H1 (cell line): ENCODE results near the gene ELP4. TPM values are rescaled to one million over a fixed set of nuclear protein-coding genes. Genes with fewer than 3 reads are reported as not detected.

ENCODE experiments used
- ASH2L ChIP-seq: fragments of 200-600, 300-600 bp; sonication (generic); IDR thresholded peaks from one replicate; pipeline ENCODE4 v1.7.1; 2017; ENCODE audit warnings: low read length
- RNF2 ChIP-seq: fragments of 200-900, 300-1000 bp; sonication (generic); IDR thresholded peaks from 2 replicates; pipeline ENCODE4 v1.7.1; 2016; ENCODE audit warnings: borderline replicate concordance, low read depth, mild to moderate bottlenecking, antibody characterized with exemption, low read length; ENCODE audit not compliant: poor library complexity, severe bottlenecking; ENCODE audit errors: missing control alignments
- TBP ChIP-seq: IDR thresholded peaks from 2 replicates; pipeline ENCODE4 v1.6.1; 2011; ENCODE audit warnings: low read depth, low read length, improper control_type of control experiment
- TEAD4 ChIP-seq: IDR thresholded peaks from 2 replicates; pipeline ENCODE4 v1.6.1; 2012; ENCODE audit warnings: low read depth, low read length, inconsistent platforms, mixed read lengths
- polyA plus RNA-seq, 7 experiments: library from polyadenylated mRNA; depleted of rRNA in 3 of 7; stranded (reverse) in 5 of 7; unstranded in 2 of 7; fragments of >200 nt in 5 of 7; fragments of 200-250 nt in 2 of 7; gene quantifications; 1 replicate in 5 of 7; 2 replicates in 1 of 7; 4 replicates in 1 of 7; pipeline versions ENCODE4 v1.2.1 to v1.2.3, GENCODE V29; 2011 to 2013; ENCODE audit warnings: missing spikeins in 2 of 7, mixed read lengths in 2 of 7
- total RNA-seq: library from RNA; stranded (reverse); fragmentation: NEBNext Ultra II Directional; extraction: Animal tissue kit (Norgen Biotek cat#: 25700); gene quantifications from 2 replicates; pipeline ENCODE4 v1.2.1, GENCODE V29; 2021

Gene ELP4
- total and polyA plus RNA-seq, 2 of the 8 experiments (the other 6 are each of a cell fraction or from before 2014, with no cell fraction given): 14.0 to 18.6 TPM

DNA sequence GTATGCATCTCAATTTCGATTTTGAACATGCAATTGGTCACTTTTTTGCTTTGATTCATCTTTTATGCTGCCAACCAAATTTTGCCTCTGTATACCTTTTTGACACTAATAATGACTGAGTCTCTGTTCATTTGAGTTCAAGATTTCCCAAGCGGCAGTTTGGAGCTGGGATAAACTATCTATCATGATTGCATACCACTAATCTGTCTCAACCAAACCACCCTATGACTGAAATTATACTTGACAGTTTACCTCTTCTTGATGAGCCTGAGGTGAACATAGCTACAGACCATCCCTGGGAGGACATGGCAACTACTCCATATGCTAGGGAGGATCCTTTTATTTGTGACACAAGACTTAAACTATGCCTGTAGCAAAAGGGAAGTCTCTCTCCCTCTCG lies 155.4 kb downstream of the ELP4 start (continued):
- TF ChIP-seq RNF2 (no peak), TBP (no peak), TEAD4 (no peak), ASH2L (no peak)
